HG02938 (cell line): ENCODE measurements around the gene RGS18.
"Not testable (repeated sequence)": the region's sequence is repeated elsewhere in the genome, so short reads cannot be mapped to it uniquely, and the experiment has no call there.

ENCODE experiments used
- ATAC-seq: cut with Tn5 transposase; IDR thresholded peaks from one replicate; pipeline ENCODE4 v1.9.1; 2021; ENCODE audit warnings: mild to moderate bottlenecking, moderate library complexity; ENCODE audit not compliant: unreplicated experiment

Gene RGS18

GRCh38 chr1:192165002-192165401, 6.7 kb downstream of the RGS18 start:
- not testable (repeated sequence) for ATAC-seq

GRCh38 chr1:192167011-192167410, 8.7 kb downstream of the RGS18 start:
- ATAC-seq, result no peak

GRCh38 chr1:192167911-192168700, 9.8 kb downstream of the RGS18 start:
- no peak for ATAC-seq

DNA sequence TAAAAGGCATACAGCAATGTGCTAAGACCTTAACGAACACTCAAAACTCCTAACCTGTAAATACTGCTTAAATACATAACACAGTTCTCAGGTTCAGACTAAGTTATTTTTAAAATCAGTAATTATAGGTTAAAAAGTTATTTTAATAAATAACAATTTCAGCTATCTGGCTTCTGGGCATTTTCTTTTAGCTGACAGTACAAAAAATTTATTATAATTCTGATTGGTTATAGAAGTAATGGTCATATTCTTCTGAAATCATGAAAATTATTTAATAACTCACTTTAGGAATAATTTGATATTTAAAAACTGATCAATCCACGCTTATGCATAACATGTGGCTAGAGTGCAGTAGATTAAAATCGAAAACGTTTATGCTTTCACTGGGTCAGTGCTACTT, 10.7 kb downstream of the RGS18 start:
- ATAC-seq, result no peak

GRCh38 chr1:192170196-192170984, 12.1 kb downstream of the RGS18 start:
- ATAC-seq, result no peak

- ATAC-seq, result no peak
Measured at GRCh38 chr1:192171123-192171522, 12.9 kb downstream of the RGS18 start.

DNA sequence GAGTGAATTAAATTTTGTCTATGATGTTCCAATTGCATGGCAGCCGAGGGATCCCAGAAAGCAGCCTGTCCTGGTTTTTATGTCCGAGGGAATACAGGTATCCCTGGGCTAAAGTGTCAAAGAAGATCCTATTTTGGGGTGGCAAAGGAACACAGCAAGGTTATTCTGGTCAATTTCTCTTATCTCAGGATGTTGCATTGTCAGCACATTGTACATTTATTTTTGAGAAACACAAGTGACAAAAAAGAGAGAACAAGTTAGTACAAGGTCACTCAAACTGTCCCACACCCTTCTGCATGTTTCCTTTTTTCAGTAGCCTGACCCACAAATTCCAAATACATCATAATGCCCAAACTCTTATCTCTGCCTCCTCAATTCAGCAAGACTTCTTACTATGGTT, 17.7 kb downstream of the RGS18 start:
- no peak for ATAC-seq

GRCh38 chr1:192183788-192184187, 25.5 kb downstream of the RGS18 start:
- ATAC-seq, result no peak

- no peak for ATAC-seq
Measured at GRCh38 chr1:192186197-192186596, 27.9 kb downstream of the RGS18 start.

GRCh38 chr1:192190066-192190465, 31.8 kb downstream of the RGS18 start:
- no peak for ATAC-seq

DNA sequence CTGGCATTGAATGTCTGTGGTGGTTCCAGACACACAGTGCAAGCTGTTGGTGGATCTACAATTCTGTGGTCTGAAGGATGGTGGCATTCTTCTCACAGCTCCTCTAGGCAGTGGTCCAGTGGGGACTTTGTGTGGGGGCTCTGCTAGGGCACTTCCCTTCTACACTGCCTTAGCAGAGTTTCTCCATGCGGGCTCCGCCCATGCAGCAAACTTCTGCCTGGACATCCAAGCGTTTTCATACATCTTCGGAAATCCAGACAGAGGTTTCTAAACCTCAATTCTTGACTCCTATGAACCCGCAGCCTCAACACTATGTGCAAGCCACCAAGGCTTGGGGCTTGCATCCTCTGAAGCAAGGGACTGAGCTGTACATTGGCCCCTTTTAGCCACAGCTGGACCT, 43.0 kb downstream of the RGS18 start:
- ATAC-seq, result no peak

DNA sequence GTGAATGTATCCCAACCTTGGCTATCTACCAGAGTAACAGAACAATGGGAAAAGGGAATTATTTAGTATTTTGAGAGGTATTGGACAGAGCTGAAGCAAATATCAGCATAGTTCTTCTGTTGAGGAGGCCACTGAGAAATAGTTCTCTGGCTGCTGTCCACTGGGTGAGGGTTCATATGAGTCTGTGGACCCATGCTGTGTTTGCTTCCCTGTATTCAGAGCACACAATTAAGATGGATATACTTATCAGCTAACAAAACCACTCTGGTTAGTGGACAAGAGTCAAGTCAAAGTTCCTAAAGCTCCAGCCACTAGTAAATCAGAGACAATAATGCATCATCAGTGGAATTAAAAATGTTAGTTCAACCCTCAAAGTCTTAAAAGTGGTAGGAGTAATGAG, 66.1 kb downstream of the RGS18 start:
- no peak for ATAC-seq

GRCh38 chr1:192224846-192225245, 66.6 kb downstream of the RGS18 start:
- ATAC-seq, result no peak

DNA sequence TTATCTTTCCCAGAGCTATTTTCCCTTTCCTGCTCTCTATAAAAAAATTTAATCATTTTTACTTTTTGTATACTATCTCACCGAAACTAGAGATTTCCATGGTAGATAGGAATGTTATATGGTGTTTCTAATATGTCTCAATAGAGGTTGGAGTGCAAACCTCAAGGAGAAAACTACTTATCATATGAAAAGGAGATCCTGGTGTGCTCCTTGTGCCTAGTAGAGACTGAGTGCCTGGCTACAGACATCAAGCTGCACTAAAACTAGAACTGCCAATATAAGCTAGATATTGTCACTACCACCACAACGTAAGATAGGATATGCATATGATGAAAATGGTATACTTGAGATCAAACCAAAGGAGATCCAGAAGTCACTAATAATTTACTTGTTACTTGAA, 67.0 kb downstream of the RGS18 start:
- no peak for ATAC-seq

DNA sequence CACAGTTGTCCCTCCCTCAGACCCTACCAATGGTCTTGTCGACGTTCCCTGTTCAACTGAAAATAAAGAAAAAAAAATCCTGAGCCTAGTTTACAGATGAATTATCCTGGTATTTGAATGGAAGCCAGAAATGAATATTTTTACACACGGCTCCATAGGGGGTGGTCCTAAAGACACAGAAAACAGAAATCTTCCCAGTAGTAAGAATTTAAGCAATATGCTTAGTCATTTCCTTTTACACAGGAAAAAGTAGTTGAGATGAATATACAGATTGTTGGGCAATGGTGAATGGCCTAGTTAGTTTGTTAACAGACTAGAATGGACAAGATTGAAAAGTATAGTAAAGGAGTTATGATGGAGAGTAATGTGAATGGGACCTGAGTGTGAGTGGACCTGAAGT, 67.4 kb downstream of the RGS18 start:
- no peak for ATAC-seq

DNA sequence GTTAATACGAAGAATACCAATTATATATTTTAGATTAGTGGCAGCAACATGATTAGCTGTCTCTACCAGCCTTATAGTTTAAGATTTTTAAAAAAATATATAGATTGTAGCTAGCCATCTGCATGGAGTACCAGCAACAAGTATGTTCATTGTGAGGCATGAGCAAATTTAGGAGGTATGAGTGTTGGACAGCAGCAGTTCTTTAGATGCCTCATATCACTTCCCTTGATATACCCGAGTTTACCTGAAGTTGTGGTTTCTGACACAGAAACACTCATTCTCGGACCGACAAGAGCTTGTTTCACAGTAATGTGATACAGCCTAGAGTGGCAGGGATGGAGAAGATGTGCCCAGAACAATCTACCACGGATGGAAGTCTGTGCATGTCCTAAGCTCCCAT, 69.1 kb downstream of the RGS18 start:
- ATAC-seq, result no peak

GRCh38 chr1:192227980-192228379, 69.7 kb downstream of the RGS18 start:
- ATAC-seq, result not testable (repeated sequence)

DNA sequence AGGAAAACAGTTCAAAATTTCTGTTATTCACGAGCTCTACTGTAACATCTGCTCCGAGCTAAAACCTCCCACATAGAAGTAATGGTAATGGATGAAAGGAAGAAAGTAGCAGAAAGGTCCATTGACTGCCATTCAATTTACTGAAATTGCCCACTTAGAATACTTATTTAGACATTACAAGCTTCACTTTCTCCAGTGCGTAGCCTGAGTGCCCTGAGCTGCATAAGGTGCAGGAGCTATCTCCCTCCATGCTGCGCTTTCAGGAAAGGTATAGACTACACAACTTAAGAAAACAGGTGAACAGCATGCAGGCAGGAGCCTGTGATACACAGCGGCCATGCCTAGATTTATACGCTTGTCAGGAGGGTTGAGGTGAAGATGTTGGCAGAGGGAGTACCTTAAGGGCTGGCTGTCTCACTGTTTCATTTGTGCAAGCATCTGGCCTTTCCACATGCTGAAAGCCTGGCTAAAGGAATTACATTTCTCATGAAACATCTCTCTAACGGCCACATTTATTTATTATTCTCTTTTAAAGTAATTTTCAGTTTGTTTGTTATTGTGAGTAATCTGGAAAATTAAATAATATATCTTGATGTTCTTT, 74.7 kb downstream of the RGS18 start:
- ATAC-seq, result no peak

DNA sequence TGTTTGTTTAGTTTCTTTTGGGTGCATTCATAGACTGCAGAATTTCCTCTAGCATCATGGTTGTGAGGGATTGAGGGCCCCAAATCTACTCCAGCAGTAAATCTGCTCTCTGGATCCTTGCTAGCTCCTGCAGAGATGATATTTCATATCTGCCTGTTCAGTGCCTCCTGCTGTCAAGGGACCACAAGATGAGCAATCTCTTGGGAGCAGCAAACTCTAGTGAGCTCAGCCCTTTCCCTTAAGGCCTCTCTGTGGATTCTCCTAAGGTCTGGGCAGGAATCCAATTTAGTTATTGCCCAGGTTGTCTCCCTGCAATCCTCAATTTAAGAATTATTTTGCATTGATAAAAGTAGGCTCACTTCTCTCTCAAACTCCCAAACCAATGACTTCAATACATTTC, 76.9 kb downstream of the RGS18 start:
- ATAC-seq, result no peak
